Keratinocyte (primary cell): Measurements from ENCODE around the gene LPIN1. TPM values are rescaled to one million over a fixed set of nuclear protein-coding genes. Genes with fewer than 3 reads are reported as not detected.

Source experiments
- DNase-seq: peaks from one replicate; pipeline ENCODE4 v3.0.0-alpha.2; 2011; ENCODE audit warnings: low read depth, missing footprints, low spot score
- FAIRE-seq: peaks from 2 replicates; lab custom pipeline; 2011; peaks lifted over from hg19 to GRCh38; lab: Jason Lieb, UNC
- H2AFZ ChIP-seq: 2 replicates; pipeline ENCODE4 v1.6.0; 2012; ENCODE audit warnings: low read length, control low read depth, inconsistent platforms; ENCODE audit not compliant: control insufficient read depth
- H3K27ac ChIP-seq: 2 replicates; pipeline ENCODE4 v1.5.1; 2011; ENCODE audit warnings: low read length; ENCODE audit not compliant: control insufficient read depth, insufficient read depth
- H3K27me3 ChIP-seq: 3 replicates; pipeline ENCODE4 v1.6.0; 2011; ENCODE audit warnings: low read length; ENCODE audit not compliant: control insufficient read depth, insufficient read depth; ENCODE audit errors: extremely low read depth
- H3K36me3 ChIP-seq, 2 experiments: 2 replicates in 1 of 2; 3 replicates in 1 of 2; pipeline ENCODE4 v1.5.1; 2011; ENCODE audit warnings: low read length in 2 of 2, mild to moderate bottlenecking in 1 of 2; ENCODE audit not compliant: control insufficient read depth in 2 of 2, insufficient read depth in 2 of 2; ENCODE audit errors: extremely low read depth in 1 of 2
- H3K4me1 ChIP-seq: 3 replicates; pipeline ENCODE4 v1.5.1; 2011; ENCODE audit warnings: low read length; ENCODE audit not compliant: control insufficient read depth, insufficient read depth; ENCODE audit errors: extremely low read depth
- H3K4me2 ChIP-seq: 3 replicates; pipeline ENCODE4 v1.6.0; 2011; ENCODE audit warnings: low read depth, low read length; ENCODE audit not compliant: control insufficient read depth, insufficient read depth; ENCODE audit errors: extremely low read depth
- H3K4me3 ChIP-seq, 3 experiments: fragments of 200-600 bp in 1 of 3; sonication (generic) in 1 of 3; 2 replicates in 2 of 3; 3 replicates in 1 of 3; pipeline ENCODE4 v1.5.1; 2011 to 2016; ENCODE audit warnings: low read length in 3 of 3, mild to moderate bottlenecking in 3 of 3, control low read depth in 2 of 3, inconsistent platforms in 1 of 3, low read depth in 1 of 3, mixed read lengths in 1 of 3, mixed run types in 1 of 3, moderate library complexity in 1 of 3; ENCODE audit not compliant: control insufficient read depth in 2 of 3, insufficient read depth in 2 of 3; ENCODE audit errors: extremely low read depth in 1 of 3
- H3K79me2 ChIP-seq: 2 replicates; pipeline ENCODE4 v1.6.0; 2012; ENCODE audit warnings: low read length; ENCODE audit not compliant: control insufficient read depth, insufficient read depth
- H3K9ac ChIP-seq: 3 replicates; pipeline ENCODE4 v1.6.0; 2011; ENCODE audit warnings: low read length; ENCODE audit not compliant: control insufficient read depth, insufficient read depth; ENCODE audit errors: extremely low read depth
- H3K9me1 ChIP-seq: 3 replicates; pipeline ENCODE4 v1.6.0; 2011; ENCODE audit warnings: low read length; ENCODE audit not compliant: control insufficient read depth, insufficient read depth; ENCODE audit errors: extremely low read depth
- H3K9me3 ChIP-seq: 2 replicates; pipeline ENCODE4 v1.5.1; 2012; ENCODE audit warnings: low read depth, low read length; ENCODE audit not compliant: control insufficient read depth
- H4K20me1 ChIP-seq: 3 replicates; pipeline ENCODE4 v1.6.0; 2011; ENCODE audit warnings: low read length; ENCODE audit not compliant: control insufficient read depth, insufficient read depth; ENCODE audit errors: extremely low read depth
- EZH2 ChIP-seq: IDR thresholded peaks from one replicate; pipeline ENCODE4 v1.6.1; 2012; ENCODE audit warnings: inconsistent platforms, mild to moderate bottlenecking, low read length, moderate library complexity
- dilution Hi-C: fragments of 300-500 bp; cut with MboI; formaldehyde crosslinking; loops from one replicate; pipeline ENCODE4 v1.7.0; 2020; ENCODE audit warnings: low sequenced_read_pairs; ENCODE audit not compliant: extremely low pct_ligation_motif_present
- polyA plus RNA-seq, 5 experiments: library from polyadenylated mRNA; depleted of rRNA in 3 of 5; stranded (reverse) in 3 of 5; stranded (forward) in 1 of 5; unstranded in 1 of 5; fragments of >200 nt; gene quantifications; 1 replicate in 1 of 5; 2 replicates in 3 of 5; 3 replicates in 1 of 5; pipeline versions ENCODE4 v1.2.1 to v1.2.3, GENCODE V29; 2011 to 2012; ENCODE audit warnings: missing spikeins in 2 of 5, low read depth in 1 of 5, low replicate concordance in 1 of 5
- TF ChIP-seq, protein P1 (sequence below), 3 experiments: IDR thresholded peaks in 1 of 3; conservative IDR thresholded peaks in 1 of 3; optimal IDR thresholded peaks in 1 of 3; 2 replicates in 2 of 3; 3 replicates in 1 of 3; pipeline versions ENCODE3 to v1.5.1; 2011; ENCODE audit warnings: low read length in 3 of 3, mild to moderate bottlenecking in 3 of 3, moderate library complexity in 2 of 3, control low read depth in 1 of 3, inconsistent platforms in 1 of 3; ENCODE audit not compliant: insufficient read depth in 2 of 3; ENCODE audit errors: extremely low read depth in 1 of 3

Gene LPIN1
- polyA plus RNA-seq, 1 donor (not counting 4 experiments of a cell fraction or from before 2014, with no cell fraction given): 79.6 TPM

DNA sequence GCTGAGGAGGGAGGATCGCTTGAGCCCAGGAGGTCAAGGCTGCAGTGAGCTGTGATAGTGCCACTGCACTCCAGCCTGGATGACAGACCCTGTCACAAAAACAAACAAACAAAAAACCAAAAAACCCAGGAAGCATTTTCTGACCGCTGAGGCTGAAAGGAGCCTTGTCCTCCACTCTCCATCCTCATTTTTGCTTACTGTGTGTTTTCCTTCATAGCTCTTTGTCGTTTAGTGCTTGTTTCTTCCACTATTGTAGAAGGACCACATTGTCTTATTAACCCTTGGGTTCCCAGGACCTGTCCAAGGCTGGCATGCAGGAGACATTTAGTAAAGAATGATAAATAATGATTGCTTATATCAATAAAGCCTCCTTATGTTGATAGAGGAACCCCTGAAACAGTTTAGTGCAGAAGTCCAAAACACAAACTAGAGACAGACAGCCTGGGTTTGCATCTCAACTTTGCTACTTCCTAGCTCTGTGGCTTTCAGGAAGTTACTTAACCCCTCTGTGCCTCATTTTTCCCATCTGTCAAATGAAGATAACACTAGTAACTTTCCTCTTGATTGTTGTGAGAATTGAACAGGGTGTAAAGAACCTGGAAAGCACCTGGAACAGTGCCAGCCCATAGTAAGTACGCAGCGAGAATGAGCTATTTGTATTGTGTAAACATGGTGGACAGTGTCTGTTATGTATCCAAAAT lies 126.0 kb downstream of the LPIN1 start:
- TF ChIP-seq, protein P1, sequence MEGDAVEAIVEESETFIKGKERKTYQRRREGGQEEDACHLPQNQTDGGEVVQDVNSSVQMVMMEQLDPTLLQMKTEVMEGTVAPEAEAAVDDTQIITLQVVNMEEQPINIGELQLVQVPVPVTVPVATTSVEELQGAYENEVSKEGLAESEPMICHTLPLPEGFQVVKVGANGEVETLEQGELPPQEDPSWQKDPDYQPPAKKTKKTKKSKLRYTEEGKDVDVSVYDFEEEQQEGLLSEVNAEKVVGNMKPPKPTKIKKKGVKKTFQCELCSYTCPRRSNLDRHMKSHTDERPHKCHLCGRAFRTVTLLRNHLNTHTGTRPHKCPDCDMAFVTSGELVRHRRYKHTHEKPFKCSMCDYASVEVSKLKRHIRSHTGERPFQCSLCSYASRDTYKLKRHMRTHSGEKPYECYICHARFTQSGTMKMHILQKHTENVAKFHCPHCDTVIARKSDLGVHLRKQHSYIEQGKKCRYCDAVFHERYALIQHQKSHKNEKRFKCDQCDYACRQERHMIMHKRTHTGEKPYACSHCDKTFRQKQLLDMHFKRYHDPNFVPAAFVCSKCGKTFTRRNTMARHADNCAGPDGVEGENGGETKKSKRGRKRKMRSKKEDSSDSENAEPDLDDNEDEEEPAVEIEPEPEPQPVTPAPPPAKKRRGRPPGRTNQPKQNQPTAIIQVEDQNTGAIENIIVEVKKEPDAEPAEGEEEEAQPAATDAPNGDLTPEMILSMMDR (optimal IDR thresholded peaks at IDR 0.05 in 1 of 3, IDR thresholded peaks at IDR 0.05 in 1 of 3, conservative IDR thresholded peaks at IDR 0.05 in 1 of 3; ENCODE audit: extremely low read depth in 1 of 3, insufficient read depth in 2 of 3, low read length in 3 of 3): no peak
- TF ChIP-seq EZH2: no peak
- Histone ChIP-seq H3K9ac (no peak overlapping the region), H3K27ac (no peak overlapping the region), H3K36me3 (no peaks in the 10 kb centered on the region), H3K9me3 (no peaks in the 10 kb centered on the region), H2AFZ (no peak overlapping the region), H3K4me3 (no peak overlapping the region), H3K27me3 (peaks cover 2% of the 10 kb centered on the region), H3K9me1 (no peaks in the 10 kb centered on the region), H4K20me1 (no peaks in the 10 kb centered on the region), H3K4me1 (no peaks in the 10 kb centered on the region), H3K79me2 (no peaks in the 10 kb centered on the region), H3K4me2 (no peak overlapping the region)
- FAIRE-seq: no peak
- dilution Hi-C loops: no loop called here
- DNase-seq: no peak

DNA sequence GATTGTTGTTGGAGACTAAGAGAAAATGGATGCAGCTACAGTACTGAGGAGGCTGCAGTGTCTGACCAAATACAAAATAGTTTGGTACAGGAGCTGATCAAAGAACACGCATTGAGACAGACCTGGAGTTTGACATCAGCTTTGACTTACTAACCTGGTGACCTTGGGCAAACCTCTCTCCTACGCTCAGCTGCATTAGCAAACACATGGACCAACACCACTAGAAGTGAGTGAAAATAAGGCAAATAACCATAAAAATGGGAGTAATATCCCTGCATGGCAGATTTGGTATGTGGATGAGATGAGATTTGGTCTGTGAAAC lies 126.5 kb downstream of the LPIN1 start:
- Histone ChIP-seq H3K4me2 (no peak overlapping the region), H2AFZ (no peak overlapping the region), H4K20me1 (no peaks in the 10 kb centered on the region), H3K9me3 (no peaks in the 10 kb centered on the region), H3K27ac (no peak overlapping the region), H3K36me3 (no peaks in the 10 kb centered on the region), H3K79me2 (no peaks in the 10 kb centered on the region), H3K27me3 (peaks cover 6% of the 10 kb centered on the region), H3K4me1 (no peaks in the 10 kb centered on the region), H3K9me1 (no peaks in the 10 kb centered on the region), H3K9ac (no peak overlapping the region), H3K4me3 (no peak overlapping the region)
- dilution Hi-C loops: no loop called here
- TF ChIP-seq, protein P1 (optimal IDR thresholded peaks at IDR 0.05 in 1 of 3, IDR thresholded peaks at IDR 0.05 in 1 of 3, conservative IDR thresholded peaks at IDR 0.05 in 1 of 3; ENCODE audit: extremely low read depth in 1 of 3, insufficient read depth in 2 of 3, low read length in 3 of 3): no peak
- TF ChIP-seq EZH2: no peak
- FAIRE-seq (no peak), DNase-seq (no peak)
